Measurements from ENCODE around the gene CAMK2N1.

GRCh38 chr1:20492751-20493150 lies 6.7 kb upstream of the CAMK2N1 start:
- TF ChIP-seq PATZ1 (CRISPR knock-in tag; IDR thresholded peaks at IDR 0.05; ENCODE audit: borderline replicate concordance): no peak
- TF ChIP-seq RARB (CRISPR knock-in tag; IDR thresholded peaks at IDR 0.05): no peak
- TF ChIP-seq ZNF565 (CRISPR knock-in tag; conservative IDR thresholded peaks at IDR 0.05; ENCODE audit: low read depth): no peak
- no peak for TF ChIP-seq ZNF8 (CRISPR knock-in tag; IDR thresholded peaks at IDR 0.05)
- TF ChIP-seq ESRRG (CRISPR knock-in tag; IDR thresholded peaks at IDR 0.05): no peak
- no peak for TF ChIP-seq POU6F1 (CRISPR knock-in tag; IDR thresholded peaks at IDR 0.05; ENCODE audit: borderline replicate concordance, low read depth)
- TF ChIP-seq PPARA (CRISPR knock-in tag; IDR thresholded peaks at IDR 0.05; ENCODE audit: borderline replicate concordance): no peak
- no peak for TF ChIP-seq ARNTL (CRISPR knock-in tag; IDR thresholded peaks at IDR 0.05; ENCODE audit: borderline replicate concordance, low read depth)
- no peak for TF ChIP-seq SNAI2 (CRISPR knock-in tag; IDR thresholded peaks at IDR 0.05)
- TF ChIP-seq ZFP3 (CRISPR knock-in tag; IDR thresholded peaks at IDR 0.05): no peak

All from SK-N-SH treated with all-trans-retinoic acid at 6 μM for 48 hours (cell line).